Fibroblast of lung (primary cell): ENCODE results near the gene TNIK. TPM values are rescaled to one million over a fixed set of nuclear protein-coding genes. Genes with fewer than 3 reads are reported as not detected.

Experiments used
- DNase-seq, 2 donors: peaks; one replicate each; pipeline versions ENCODE4 v3.0.0 to v3.0.0-alpha.2; 2010; ENCODE audit warnings: low read depth in 2 of 2
- H2AFZ ChIP-seq: 2 replicates; pipeline ENCODE4 v1.5.1; 2012; ENCODE audit warnings: low read length, control low read depth, inconsistent platforms
- H3K27ac ChIP-seq: 2 replicates; pipeline ENCODE4 v1.5.1; 2011; ENCODE audit warnings: low read length, control low read depth; ENCODE audit not compliant: insufficient read depth
- H3K27me3 ChIP-seq: 2 replicates; pipeline ENCODE4 v1.5.1; 2011; ENCODE audit warnings: mild to moderate bottlenecking, low read length; ENCODE audit not compliant: control insufficient read depth, insufficient read depth
- H3K36me3 ChIP-seq: 2 replicates; pipeline ENCODE4 v1.5.1; 2011; ENCODE audit warnings: low read length; ENCODE audit not compliant: control insufficient read depth, insufficient read depth
- H3K4me1 ChIP-seq: 2 replicates; pipeline ENCODE4 v1.5.1; 2011; ENCODE audit warnings: low read length; ENCODE audit not compliant: control insufficient read depth, insufficient read depth; ENCODE audit errors: extremely low read depth
- H3K4me2 ChIP-seq: 2 replicates; pipeline ENCODE4 v1.5.1; 2011; ENCODE audit warnings: low read length, control low read depth; ENCODE audit not compliant: insufficient read depth; ENCODE audit errors: extremely low read depth
- H3K4me3 ChIP-seq, 4 experiments: fragments of 200-600 bp in 1 of 4; sonication (generic) in 1 of 4; replicated peaks in 1 of 4; 2 replicates each; pipeline ENCODE4 v1.5.1; 2011 to 2016; ENCODE audit warnings: low read length in 4 of 4, low read depth in 3 of 4, mild to moderate bottlenecking in 3 of 4, control low read depth in 2 of 4, inconsistent platforms in 1 of 4, mixed read lengths in 1 of 4; ENCODE audit not compliant: insufficient read depth in 1 of 4; ENCODE audit errors: control extremely low read depth in 1 of 4
- H3K79me2 ChIP-seq: 2 replicates; pipeline ENCODE4 v1.5.1; 2012; ENCODE audit warnings: mild to moderate bottlenecking, low read length, inconsistent platforms; ENCODE audit not compliant: control insufficient read depth, insufficient read depth
- H3K9ac ChIP-seq: 2 replicates; pipeline ENCODE4 v1.5.1; 2011; ENCODE audit warnings: mild to moderate bottlenecking, low read length, control low read depth; ENCODE audit not compliant: insufficient read depth
- H3K9me3 ChIP-seq: 2 replicates; pipeline ENCODE4 v1.5.1; 2012; ENCODE audit warnings: low read depth, low read length; ENCODE audit not compliant: control insufficient read depth, insufficient read depth
- H4K20me1 ChIP-seq: 2 replicates; pipeline ENCODE4 v1.5.1; 2011; ENCODE audit warnings: low read length; ENCODE audit not compliant: control insufficient read depth, insufficient read depth; ENCODE audit errors: extremely low read depth
- EZH2 ChIP-seq: IDR thresholded peaks from 2 replicates; pipeline ENCODE4 v1.5.1; 2012; ENCODE audit warnings: low read length, control low read depth, mild to moderate bottlenecking; ENCODE audit errors: missing control alignments
- polyA plus RNA-seq, 2 donors: library from polyadenylated mRNA; depleted of rRNA in 1 of 2; stranded (reverse) in 1 of 2; unstranded in 1 of 2; fragments of >200 nt; gene quantifications; 2 replicates each; pipeline ENCODE4 v1.2.1, GENCODE V29; 2011 to 2012; ENCODE audit warnings: missing spikeins in 1 of 2
- total RNA-seq: library from RNA; depleted of rRNA; stranded (reverse); fragments of >200 nt; gene quantifications from 2 replicates; pipeline ENCODE4 v1.2.1, GENCODE V29; 2014
- TF ChIP-seq, protein P1 (sequence below), 2 donors: IDR thresholded peaks in 1 of 2; conservative IDR thresholded peaks in 1 of 2; 1 replicate in 1 of 2; 2 replicates in 1 of 2; pipeline ENCODE4 v1.5.1; 2011 to 2012; ENCODE audit warnings: low read length in 2 of 2, control low read depth in 1 of 2, inconsistent platforms in 1 of 2, low read depth in 1 of 2, mild to moderate bottlenecking in 1 of 2

The TNIK gene
- total and polyA plus RNA-seq, 2 donors (not counting 1 experiment from before 2014, with no cell fraction given) = 13.8 to 39.3 TPM

DNA sequence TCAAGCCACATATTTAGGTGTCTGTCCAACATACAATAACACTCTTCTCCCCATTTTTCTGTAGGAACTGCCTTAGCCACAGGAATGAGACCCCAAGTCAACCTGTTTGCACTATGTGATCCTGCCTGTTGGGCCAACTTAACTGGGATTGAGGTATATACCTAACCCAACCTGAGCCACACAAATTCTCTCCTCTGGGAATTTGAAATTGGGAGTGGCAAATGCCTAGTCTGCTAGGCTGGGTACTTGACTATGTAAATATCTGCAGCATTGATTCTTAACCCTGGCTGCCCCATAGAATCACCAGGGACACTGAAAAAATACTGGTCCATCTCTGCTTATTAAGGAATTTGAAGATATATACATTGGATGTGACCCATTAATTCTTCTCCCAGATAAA is 35.2 kb upstream of the TNIK start:
- Histone ChIP-seq H4K20me1 (no peaks in the 10 kb centered on the region), H3K4me2 (no peak overlapping the region), H2AFZ (no peak overlapping the region), H3K36me3 (no peaks in the 10 kb centered on the region), H3K27ac (no peak overlapping the region), H3K27me3 (no peaks in the 10 kb centered on the region), H3K4me3 (no peak overlapping the region), H3K79me2 (no peaks in the 10 kb centered on the region), H3K4me1 (no peaks in the 10 kb centered on the region), H3K9me3 (no peaks in the 10 kb centered on the region), H3K9ac (no peak overlapping the region)
- DNase-seq = no peak
- TF ChIP-seq, protein P1, sequence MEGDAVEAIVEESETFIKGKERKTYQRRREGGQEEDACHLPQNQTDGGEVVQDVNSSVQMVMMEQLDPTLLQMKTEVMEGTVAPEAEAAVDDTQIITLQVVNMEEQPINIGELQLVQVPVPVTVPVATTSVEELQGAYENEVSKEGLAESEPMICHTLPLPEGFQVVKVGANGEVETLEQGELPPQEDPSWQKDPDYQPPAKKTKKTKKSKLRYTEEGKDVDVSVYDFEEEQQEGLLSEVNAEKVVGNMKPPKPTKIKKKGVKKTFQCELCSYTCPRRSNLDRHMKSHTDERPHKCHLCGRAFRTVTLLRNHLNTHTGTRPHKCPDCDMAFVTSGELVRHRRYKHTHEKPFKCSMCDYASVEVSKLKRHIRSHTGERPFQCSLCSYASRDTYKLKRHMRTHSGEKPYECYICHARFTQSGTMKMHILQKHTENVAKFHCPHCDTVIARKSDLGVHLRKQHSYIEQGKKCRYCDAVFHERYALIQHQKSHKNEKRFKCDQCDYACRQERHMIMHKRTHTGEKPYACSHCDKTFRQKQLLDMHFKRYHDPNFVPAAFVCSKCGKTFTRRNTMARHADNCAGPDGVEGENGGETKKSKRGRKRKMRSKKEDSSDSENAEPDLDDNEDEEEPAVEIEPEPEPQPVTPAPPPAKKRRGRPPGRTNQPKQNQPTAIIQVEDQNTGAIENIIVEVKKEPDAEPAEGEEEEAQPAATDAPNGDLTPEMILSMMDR (conservative IDR thresholded peaks at IDR 0.05 in 1 of 2, IDR thresholded peaks at IDR 0.05 in 1 of 2; ENCODE audit: low read depth in 1 of 2, low read length in 2 of 2) = no peak
- no peak for TF ChIP-seq EZH2

DNA sequence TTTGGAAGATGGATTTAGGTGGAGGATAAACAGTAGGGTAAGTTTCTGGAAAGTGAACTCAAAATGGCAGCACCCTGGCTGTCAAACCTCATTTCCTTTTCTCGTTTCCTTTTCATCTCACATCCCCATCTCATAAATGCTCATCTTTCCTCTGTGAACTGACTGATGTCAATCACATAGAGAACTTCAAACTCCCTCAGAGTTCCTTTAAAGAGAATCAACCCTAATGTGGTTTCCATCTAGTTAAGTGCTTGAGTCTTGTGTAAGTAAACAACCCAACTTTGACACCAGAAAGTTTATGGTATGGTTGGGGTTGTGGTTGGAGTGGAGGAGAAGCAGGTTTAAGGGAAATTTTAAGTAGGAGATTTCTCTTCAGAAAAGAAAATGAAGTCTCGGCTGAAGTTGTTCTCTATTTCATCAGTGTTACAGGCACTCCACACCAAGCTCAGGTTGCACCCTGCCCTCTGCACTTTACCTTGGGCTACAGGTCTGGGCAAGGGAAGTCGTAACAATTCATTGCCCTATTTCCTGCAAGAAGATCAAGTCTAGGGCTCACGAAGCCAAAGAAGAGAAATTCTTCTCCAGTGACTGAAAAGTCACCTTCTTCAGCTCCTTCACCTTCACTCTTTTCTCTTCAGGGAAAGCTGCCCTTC is 34.4 kb upstream of the TNIK start:
- H3K27me3 ChIP-seq = no peaks in the 10 kb centered on the region
- no peaks in the 10 kb centered on the region for H3K9me3 ChIP-seq
- H3K27ac ChIP-seq = no peak overlapping the region
- TF ChIP-seq, protein P1 (conservative IDR thresholded peaks at IDR 0.05 in 1 of 2, IDR thresholded peaks at IDR 0.05 in 1 of 2; ENCODE audit: low read depth in 1 of 2, low read length in 2 of 2) = no peak
- TF ChIP-seq EZH2 = no peak
- no peak overlapping the region for H2AFZ ChIP-seq
- H3K4me2 ChIP-seq = no peak overlapping the region
- H3K9ac ChIP-seq = no peak overlapping the region
- H3K4me3 ChIP-seq = no peak overlapping the region
- H3K79me2 ChIP-seq = no peaks in the 10 kb centered on the region
- H3K36me3 ChIP-seq = no peaks in the 10 kb centered on the region
- no peak for DNase-seq
- no peaks in the 10 kb centered on the region for H3K4me1 ChIP-seq
- no peaks in the 10 kb centered on the region for H4K20me1 ChIP-seq

DNA sequence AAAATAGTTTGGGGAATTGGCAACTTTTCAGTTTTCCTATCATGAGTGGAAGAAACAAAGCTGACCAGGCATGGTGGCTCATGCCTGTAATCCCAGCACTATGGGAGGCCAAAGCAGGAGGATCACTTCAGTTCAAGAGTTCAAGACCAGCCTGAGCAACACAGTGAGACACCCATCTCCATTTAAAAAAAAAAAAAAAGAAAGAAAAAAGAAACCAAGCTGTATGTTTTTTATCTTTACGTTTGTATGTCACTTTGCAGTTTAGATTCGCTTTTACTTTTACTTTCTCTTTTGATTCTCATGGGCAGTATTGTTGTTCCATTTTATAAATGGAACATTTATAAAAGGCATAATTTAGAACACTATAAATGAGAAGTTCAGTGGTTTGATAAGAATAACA is 31.2 kb upstream of the TNIK start:
- Histone ChIP-seq H3K9me3 (no peaks in the 10 kb centered on the region), H2AFZ (peak overlapping the region; percentile 61), H3K79me2 (no peaks in the 10 kb centered on the region), H3K4me2 (peak overlapping the region; percentile 75), H4K20me1 (no peaks in the 10 kb centered on the region), H3K9ac (no peak overlapping the region), H3K27me3 (no peaks in the 10 kb centered on the region), H3K4me3 (peak overlapping the region; percentile 21 to 38 (median 30)), H3K36me3 (no peaks in the 10 kb centered on the region), H3K27ac (no peak overlapping the region), H3K4me1 (no peaks in the 10 kb centered on the region)
- TF ChIP-seq, protein P1 (conservative IDR thresholded peaks at IDR 0.05 in 1 of 2, IDR thresholded peaks at IDR 0.05 in 1 of 2; ENCODE audit: low read depth in 1 of 2, low read length in 2 of 2) = no peak
- TF ChIP-seq EZH2 = no peak
- peak in 1 of 2 donors; percentile 14 for DNase-seq
